PC-3 (cell line): ENCODE data around the gene NOVA1. TPM values are rescaled to one million over a fixed set of nuclear protein-coding genes. Genes with fewer than 3 reads are reported as not detected.

Experiments used
- ATAC-seq: fragments of 200-7000 bp; cut with Tn5 transposase; 2 replicates; pipeline ENCODE4 v1.9.1; 2020; ENCODE audit warnings: mild to moderate bottlenecking, moderate library complexity
- BruUV-seq: library from RNA; stranded (reverse); fragments of 400-500 nt; replicated peaks from 2 replicates; lab custom pipeline; 2021; lab: Mats Ljungman, UMichigan
- CTCF ChIA-PET: fragments of 300-600 bp; sonication (Branson Sonifier 250); formaldehyde crosslinking; loops from one replicate; lab custom pipeline; 2022; ENCODE audit warnings: antibody characterized with exemption; lab: Charles Lee
- POLR2A ChIA-PET: fragments of 300-600 bp; sonication (Branson Sonifier 250); formaldehyde crosslinking; loops from one replicate; lab custom pipeline; 2022; ENCODE audit warnings: antibody characterized with exemption; ENCODE audit not compliant: unreplicated experiment; lab: Charles Lee
- DNase-seq: peaks from one replicate; pipeline ENCODE4 v3.0.0-alpha.2; 2015
- H2AFZ ChIP-seq: fragments of 300-600 bp; sonication (generic); 2 replicates; pipeline ENCODE4 v1.6.0; 2016; ENCODE audit warnings: antibody characterized with exemption, low read length
- H3F3A ChIP-seq: fragments of 300-600 bp; sonication (generic); one replicate; pipeline ENCODE4 v1.6.0; 2017; ENCODE audit warnings: antibody characterized with exemption, low read length, control low read depth, mild to moderate bottlenecking; ENCODE audit not compliant: unreplicated experiment
- H3K27ac ChIP-seq: fragments of 300-600 bp; sonication (generic); 2 replicates; pipeline ENCODE4 v1.5.1; 2016; ENCODE audit warnings: mild to moderate bottlenecking, low read length
- H3K27me3 ChIP-seq: fragments of 300-600 bp; sonication (generic); 2 replicates; pipeline ENCODE4 v1.6.1; 2016; ENCODE audit warnings: low read length, mixed read lengths
- H3K36me3 ChIP-seq: fragments of 300-600 bp; sonication (generic); 2 replicates; pipeline ENCODE4 v1.6.1; 2016; ENCODE audit warnings: low read depth, mixed run types, low read length, mixed read lengths
- H3K4me1 ChIP-seq: fragments of 300-600 bp; sonication (generic); 2 replicates; pipeline ENCODE4 v1.5.1; 2016; ENCODE audit warnings: low read length; ENCODE audit not compliant: insufficient read depth
- H3K4me2 ChIP-seq: fragments of 300-600 bp; sonication (generic); 2 replicates; pipeline ENCODE4 v1.6.0; 2016; ENCODE audit warnings: low read length
- H3K4me3 ChIP-seq: fragments of 300-600 bp; sonication (generic); 2 replicates; pipeline ENCODE4 v1.5.1; 2016; ENCODE audit warnings: mild to moderate bottlenecking, low read length, mixed read lengths
- H3K79me2 ChIP-seq: fragments of 300-600 bp; sonication (generic); 2 replicates; pipeline ENCODE4 v1.6.1; 2017; ENCODE audit warnings: low read length, mixed read lengths
- H3K9ac ChIP-seq: fragments of 300-600 bp; sonication (generic); 2 replicates; pipeline ENCODE4 v1.6.0; 2016; ENCODE audit warnings: mild to moderate bottlenecking, low read length
- H3K9me2 ChIP-seq: fragments of 300-600 bp; sonication (generic); replicated peaks from 2 replicates; pipeline ENCODE4 v1.6.1; 2016; ENCODE audit warnings: mixed run types, low read length, mixed read lengths
- H3K9me3 ChIP-seq: fragments of 300-600 bp; sonication (generic); 2 replicates; pipeline ENCODE4 v1.6.1; 2016; ENCODE audit warnings: low read length, mixed read lengths
- H4K20me1 ChIP-seq: fragments of 300-600 bp; sonication (generic); 2 replicates; pipeline ENCODE4 v1.6.1; 2016; ENCODE audit warnings: low read length, mixed read lengths
- CTCF ChIP-seq: fragments of 300-600 bp; sonication (generic); conservative IDR thresholded peaks from 2 replicates; pipeline ENCODE4 v1.5.1; 2017; ENCODE audit warnings: antibody characterized with exemption, low read depth, mild to moderate bottlenecking, low read length
- EZH2 ChIP-seq: fragments of 300-600 bp; sonication (generic); IDR thresholded peaks from one replicate; pipeline ENCODE4 v1.6.1; 2017; ENCODE audit warnings: antibody characterized with exemption, mild to moderate bottlenecking, low read length; ENCODE audit not compliant: unreplicated experiment
- EZH2phosphoT487 ChIP-seq: fragments of 300-600 bp; sonication (generic); IDR thresholded peaks from 2 replicates; pipeline ENCODE4 v1.6.1; 2018; ENCODE audit warnings: mild to moderate bottlenecking, antibody characterized with exemption, low read length, borderline replicate concordance
- intact Hi-C: fragments of 100-400 bp; cut with micrococcal nuclease; formaldehyde crosslinking; loops from 2 replicates; pipeline ENCODE4 v1.9.0; 2023
- total RNA-seq: library from RNA; depleted of rRNA; stranded (reverse); fragments of >200 nt; gene quantifications from 2 replicates; pipeline ENCODE4 v1.2.3, GENCODE V29; 2014

Gene NOVA1
- total RNA-seq, 1 experiment from 2014 or later: 1.1 TPM

GRCh38 chr14:26448181-26448855 lies 149.5 kb downstream of the NOVA1 start:
- Histone ChIP-seq H3F3A (no peaks in the 10 kb centered on the region), H3K27ac (no peak overlapping the region), H3K4me2 (no peak overlapping the region), H3K9me2 (no peaks in the 10 kb centered on the region), H3K36me3 (no peaks in the 10 kb centered on the region), H4K20me1 (no peaks in the 10 kb centered on the region), H3K9ac (no peak overlapping the region), H3K9me3 (no peaks in the 10 kb centered on the region), H3K79me2 (no peaks in the 10 kb centered on the region), H3K27me3 (no peaks in the 10 kb centered on the region), H2AFZ (no peak overlapping the region), H3K4me3 (no peak overlapping the region), H3K4me1 (no peaks in the 10 kb centered on the region)
- no TSS peak for BruUV-seq
- no peak for ATAC-seq
- POLR2A ChIA-PET: no interaction called here
- CTCF ChIA-PET: no interaction called here
- DNase-seq: no peak
- intact Hi-C loops: no loop called here
- no peak for TF ChIP-seq EZH2phosphoT487

DNA sequence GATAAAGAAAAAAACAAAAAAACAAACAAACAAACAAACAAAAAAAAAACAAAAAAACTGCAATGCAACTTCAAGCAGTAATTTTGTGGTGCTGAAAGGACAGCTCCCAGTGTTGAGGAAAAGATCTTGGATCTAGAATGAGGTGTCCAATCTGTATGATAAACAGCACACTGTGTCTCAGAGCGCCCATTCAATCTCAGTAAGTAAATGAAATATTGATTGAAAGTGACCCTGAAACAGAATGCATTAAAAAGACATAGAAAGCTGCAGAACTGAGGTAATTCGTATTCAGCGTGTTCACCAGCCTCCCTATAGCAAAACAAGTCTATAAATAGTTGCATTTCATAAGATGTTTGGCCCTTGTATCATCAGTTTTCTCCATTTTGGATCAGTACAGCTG lies 153.0 kb downstream of the NOVA1 start:
- intact Hi-C loops: no loop called here
- Histone ChIP-seq H3K9me2 (no peaks in the 10 kb centered on the region), H3K9me3 (no peaks in the 10 kb centered on the region), H3F3A (no peaks in the 10 kb centered on the region), H3K27me3 (no peaks in the 10 kb centered on the region), H3K36me3 (no peaks in the 10 kb centered on the region), H2AFZ (no peak overlapping the region), H3K79me2 (no peaks in the 10 kb centered on the region), H3K4me3 (no peak overlapping the region), H4K20me1 (no peaks in the 10 kb centered on the region), H3K9ac (no peak overlapping the region), H3K4me1 (no peaks in the 10 kb centered on the region), H3K27ac (no peak overlapping the region), H3K4me2 (no peak overlapping the region)
- DNase-seq (peak; percentile 52), ATAC-seq (no peak)
- CTCF ChIA-PET: no interaction called here
- POLR2A ChIA-PET: interaction anchor here (0.7 kb wide), 1 partner anchor 460 kb away, joined by 4 read pairs; no protein-coding TSS in a partner anchor
- no TSS peak for BruUV-seq
- TF ChIP-seq CTCF: no peak
- TF ChIP-seq EZH2phosphoT487: no peak
- TF ChIP-seq EZH2: no peak

GRCh38 chr14:26443654-26444053 lies 154.2 kb downstream of the NOVA1 start:
- Histone ChIP-seq H4K20me1 (no peaks in the 10 kb centered on the region), H3K9me2 (no peaks in the 10 kb centered on the region), H3K36me3 (no peaks in the 10 kb centered on the region), H3K4me3 (no peak overlapping the region), H3F3A (no peaks in the 10 kb centered on the region), H2AFZ (no peak overlapping the region), H3K9ac (no peak overlapping the region), H3K27me3 (no peaks in the 10 kb centered on the region), H3K4me1 (no peaks in the 10 kb centered on the region), H3K9me3 (no peaks in the 10 kb centered on the region), H3K79me2 (no peaks in the 10 kb centered on the region), H3K4me2 (no peak overlapping the region), H3K27ac (no peak overlapping the region)
- ATAC-seq: no peak
- TF ChIP-seq EZH2: no peak
- no peak for TF ChIP-seq EZH2phosphoT487
- TF ChIP-seq CTCF: no peak
- CTCF ChIA-PET: no interaction called here
- intact Hi-C loops: no loop called here
- no TSS peak for BruUV-seq
- POLR2A ChIA-PET: no interaction called here
- no peak for DNase-seq
